GM12878 (cell line): ENCODE data around the gene VTN. TPM values are rescaled to one million over a fixed set of nuclear protein-coding genes. Genes with fewer than 3 reads are reported as not detected.
A peak's percentile ranks its signal among the peaks of the same experiment; 100 is the strongest.

Experiments used
- ATAC-seq: fragments of 200-7000 bp; cut with Tn5 transposase; 3 replicates; pipeline ENCODE4 v1.9.1; 2020; ENCODE audit warnings: mild to moderate bottlenecking, moderate library complexity
- BruUV-seq: library from RNA; stranded (reverse); fragments of 400-500 nt; replicated peaks from 2 replicates; lab custom pipeline; 2021; lab: Mats Ljungman, UMichigan
- CTCF ChIA-PET: fragments of 300-600 bp; sonication (Branson Sonifier 250); formaldehyde crosslinking; extraction: SDS; loops from one replicate; lab custom pipeline; 2021; ENCODE audit warnings: inconsistent platforms; lab: Yijun Ruan, JAX
- POLR2A ChIA-PET: fragments of 350-600 bp; formaldehyde crosslinking; extraction: SDS; loops from one replicate; lab custom pipeline; 2021; ENCODE audit warnings: inconsistent platforms; lab: Charles Lee
- RAD21 ChIA-PET: fragments of 300-600 bp; sonication (Branson Sonifier 250); formaldehyde crosslinking; loops from one replicate; lab custom pipeline; 2023; ENCODE audit warnings: antibody characterized with exemption; ENCODE audit not compliant: unreplicated experiment; lab: Charles Lee
- SMC1A ChIA-PET: fragments of 300-600 bp; sonication (Branson Sonifier 250); formaldehyde crosslinking; loops from one replicate; lab custom pipeline; 2023; ENCODE audit not compliant: unreplicated experiment, uncharacterized antibody; lab: Charles Lee
- DNase-seq: peaks from one replicate; pipeline ENCODE4 v3.0.0-alpha.2; 2011; ENCODE audit warnings: low read depth, low spot score
- FAIRE-seq: peaks from 3 replicates; lab custom pipeline; 2011; peaks lifted over from hg19 to GRCh38; lab: Jason Lieb, UNC
- H2AFZ ChIP-seq: 2 replicates; pipeline ENCODE4 v1.6.0; 2011; ENCODE audit warnings: low read depth, low read length, control low read depth; ENCODE audit not compliant: control insufficient read depth
- H3K27ac ChIP-seq: 2 replicates; pipeline ENCODE4 v1.5.1; 2011; ENCODE audit warnings: control low read depth; ENCODE audit not compliant: control insufficient read depth, insufficient read depth
- H3K27me3 ChIP-seq, 2 experiments: replicated peaks in 1 of 2; 2 replicates each; pipeline versions ENCODE4 v1.6.0 to v1.6.1; 2011; ENCODE audit warnings: low read length in 1 of 2; ENCODE audit not compliant: control insufficient read depth in 2 of 2, insufficient read depth in 2 of 2
- H3K36me3 ChIP-seq, 2 experiments: 2 replicates each; pipeline ENCODE4 v1.5.1; 2011; ENCODE audit warnings: low read length in 1 of 2; ENCODE audit not compliant: control insufficient read depth in 2 of 2, insufficient read depth in 2 of 2
- H3K4me1 ChIP-seq: 2 replicates; pipeline ENCODE4 v1.6.1; 2011; ENCODE audit warnings: mild to moderate bottlenecking, low read length, moderate library complexity, mixed read lengths; ENCODE audit not compliant: control insufficient read depth, insufficient read depth
- H3K4me2 ChIP-seq: 2 replicates; pipeline ENCODE4 v1.6.0; 2011; ENCODE audit warnings: control low read depth; ENCODE audit not compliant: control insufficient read depth, insufficient read depth
- H3K4me3 ChIP-seq: fragments of 200-600 bp; sonication (generic); 2 replicates; pipeline ENCODE4 v1.5.1; 2016
- H3K79me2 ChIP-seq: 2 replicates; pipeline ENCODE4 v1.6.0; 2011; ENCODE audit warnings: low read length; ENCODE audit not compliant: control insufficient read depth, insufficient read depth
- H3K9ac ChIP-seq: 2 replicates; pipeline ENCODE4 v1.8.0; 2011; ENCODE audit warnings: low read length, control low read depth, mixed read lengths; ENCODE audit not compliant: control insufficient read depth, insufficient read depth
- H3K9me3 ChIP-seq: replicated peaks from 3 replicates; pipeline ENCODE4 v1.5.1; 2011; ENCODE audit warnings: mild to moderate bottlenecking, low read length; ENCODE audit not compliant: control insufficient read depth, insufficient read depth
- H4K20me1 ChIP-seq: 2 replicates; pipeline ENCODE4 v1.6.0; 2011; ENCODE audit not compliant: control insufficient read depth, insufficient read depth
- ATF7 ChIP-seq: fragments of 450-650 bp; IDR thresholded peaks from 2 replicates; pipeline ENCODE4 v1.6.1; 2016; ENCODE audit warnings: low read depth, mild to moderate bottlenecking
- ETV6 ChIP-seq, 2 experiments: fragments of 450-650 bp in 1 of 2; IDR thresholded peaks in 1 of 2; conservative IDR thresholded peaks in 1 of 2; 2 replicates each; pipeline ENCODE4 v1.6.1; 2014; ENCODE audit warnings: antibody characterized with exemption in 1 of 2, borderline replicate concordance in 1 of 2, low read depth in 1 of 2, mild to moderate bottlenecking in 1 of 2, moderate library complexity in 1 of 2
- FOXK2 ChIP-seq: fragments of 450-650 bp; IDR thresholded peaks from 2 replicates; pipeline ENCODE4 v1.6.1; 2017; ENCODE audit warnings: mild to moderate bottlenecking, moderate library complexity
- GABPA ChIP-seq: IDR thresholded peaks from 2 replicates; pipeline ENCODE4 v1.6.1; 2014; ENCODE audit warnings: antibody characterized with exemption, low read depth, mild to moderate bottlenecking, inconsistent platforms
- HDAC6 ChIP-seq: fragments of 200-600 bp; sonication (generic); IDR thresholded peaks from one replicate; pipeline ENCODE4 v1.8.0; 2017; ENCODE audit warnings: antibody characterized with exemption; ENCODE audit not compliant: unreplicated experiment
- MEF2B ChIP-seq: fragments of 450-650 bp; IDR thresholded peaks from 2 replicates; pipeline ENCODE4 v1.6.1; 2018; ENCODE audit warnings: mild to moderate bottlenecking, moderate library complexity; ENCODE audit not compliant: partially characterized antibody, poor library complexity, severe bottlenecking
- NRF1 ChIP-seq: conservative IDR thresholded peaks from 2 replicates; pipeline ENCODE4 v1.6.1; 2011; ENCODE audit warnings: mild to moderate bottlenecking, low read depth, low read length, improper control_type of control experiment
- POLR2AphosphoS5 ChIP-seq: IDR thresholded peaks from 2 replicates; pipeline ENCODE4 v1.6.1; 2011; ENCODE audit warnings: mild to moderate bottlenecking, low read length, inconsistent platforms
- RFX5 ChIP-seq: IDR thresholded peaks from 2 replicates; pipeline ENCODE4 v1.6.1; 2011; ENCODE audit warnings: low read depth, low read length, improper control_type of control experiment
- SRF ChIP-seq, 2 experiments: IDR thresholded peaks; 2 replicates each; pipeline ENCODE4 v1.6.1; 2011; ENCODE audit warnings: low read depth in 2 of 2, low read length in 2 of 2, mild to moderate bottlenecking in 1 of 2, moderate library complexity in 1 of 2
- USF2 ChIP-seq: IDR thresholded peaks from 2 replicates; pipeline ENCODE4 v1.6.1; 2011; ENCODE audit warnings: low read depth, low read length, improper control_type of control experiment, borderline replicate concordance
- ZNF207 ChIP-seq: fragments of 450-650 bp; IDR thresholded peaks from 2 replicates; pipeline ENCODE4 v1.6.1; 2014; ENCODE audit warnings: antibody characterized with exemption, mild to moderate bottlenecking, borderline replicate concordance
- WGBS: methylation state at CpG from one replicate; pipeline ENCODE4 v1.1.6; 2016; ENCODE audit warnings: low lambda C conversion rate; ENCODE audit not compliant: insufficient replicate concordance, insufficient coverage; ENCODE audit errors: missing lambda C conversion rate; 5-methylcytosine and 5-hydroxymethylcytosine counted together
- in situ Hi-C: fragments of 300-500 bp; cut with MboI; formaldehyde crosslinking; loops from 9 replicates; pipeline ENCODE4 v1.14.3; 2018; ENCODE audit warnings: mixed read lengths
- intact Hi-C: fragments of 100-400 bp; cut with micrococcal nuclease; formaldehyde crosslinking; loops from one replicate; pipeline ENCODE4 v1.14.2; 2022; ENCODE audit not compliant: unreplicated experiment
- polyA plus RNA-seq, 11 experiments: library from polyadenylated mRNA; depleted of rRNA in 4 of 11; unstranded in 6 of 11; stranded (reverse) in 5 of 11; fragments of >200 nt; fragmentation: Nextera tagmentation in 4 of 11; fragmentation: Illumina TruSeq in 1 of 11; extraction: Ambion mirVana in 4 of 11; extraction: Trizol in 1 of 11; gene quantifications; 1 replicate in 1 of 11; 2 replicates in 10 of 11; pipeline versions ENCODE4 v1.2.1 to v1.2.3, GENCODE V29; 2011 to 2016; ENCODE audit warnings: inconsistent platforms in 2 of 11, missing spikeins in 2 of 11, low read depth in 1 of 11
- total RNA-seq, 4 experiments: library from RNA; depleted of rRNA in 3 of 4; stranded (reverse); fragments of >200 nt in 3 of 4; fragmentation: Illumina TruSeq in 1 of 4; extraction: Trizol in 1 of 4; gene quantifications; 2 replicates each; pipeline versions ENCODE4 v1.2.1 to v1.2.3, GENCODE V29; 2013 to 2021
- TF ChIP-seq, protein P1 (sequence below): fragments of 450-650 bp; formaldehyde crosslinking; IDR thresholded peaks from 2 replicates; pipeline ENCODE4 v1.4.0; 2020; ENCODE audit warnings: mild to moderate bottlenecking, moderate library complexity
- TF ChIP-seq, protein P2 (sequence below): fragments of 450-650 bp; IDR thresholded peaks from 2 replicates; pipeline ENCODE4 v1.6.1; 2018; ENCODE audit warnings: mild to moderate bottlenecking, low read depth, moderate library complexity; ENCODE audit not compliant: partially characterized antibody

Gene VTN
- total and polyA plus RNA-seq, 10 of the 15 experiments (the other 5 are each of a cell fraction or from before 2014, with no cell fraction given), result 0.04 to 1.3 (median 0.13) TPM; not detected in 5

DNA sequence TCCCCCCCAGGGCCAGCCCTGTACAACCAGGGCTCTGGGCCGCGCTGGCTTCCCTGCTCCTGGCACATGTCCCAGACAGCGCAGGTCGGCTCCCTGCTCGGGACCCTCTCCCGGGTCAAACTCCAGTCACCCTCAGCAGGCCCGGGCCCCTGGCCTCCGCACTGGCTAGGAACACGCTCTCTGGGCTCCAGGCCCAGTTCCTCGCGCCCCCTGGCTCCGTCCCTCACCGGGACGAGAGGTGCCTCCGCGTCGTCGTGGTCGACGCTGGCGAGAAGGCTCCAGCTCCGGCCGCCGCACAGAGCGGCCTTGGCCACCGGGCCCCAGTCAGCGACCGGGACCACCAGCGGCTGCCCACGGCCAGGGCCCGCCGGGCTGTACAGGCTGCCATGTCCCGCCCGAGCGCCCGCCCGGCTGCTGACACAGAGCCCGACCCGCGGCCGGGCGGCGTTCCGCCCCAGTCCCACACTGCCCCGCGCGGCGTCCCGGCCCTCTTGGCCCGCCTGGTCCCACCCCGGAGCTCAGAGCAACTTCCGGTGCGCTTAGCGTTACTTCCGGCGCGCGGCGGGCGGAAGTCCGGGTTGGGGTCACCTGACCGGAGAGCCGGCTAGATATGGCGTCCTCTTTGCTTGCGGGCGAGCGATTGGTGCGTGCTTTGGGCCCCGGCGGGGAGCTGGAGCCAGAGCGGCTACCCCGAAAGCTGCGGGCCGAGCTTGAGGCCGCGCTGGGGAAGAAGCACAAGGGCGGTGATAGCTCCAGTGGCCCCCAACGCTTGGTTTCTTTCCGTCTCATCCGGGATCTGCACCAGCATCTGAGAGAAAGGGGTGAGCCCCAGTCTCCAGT is 12.8 kb downstream of the VTN start, which contains the start of gene POLDIP2 (continued):
- TF ChIP-seq, protein P1, sequence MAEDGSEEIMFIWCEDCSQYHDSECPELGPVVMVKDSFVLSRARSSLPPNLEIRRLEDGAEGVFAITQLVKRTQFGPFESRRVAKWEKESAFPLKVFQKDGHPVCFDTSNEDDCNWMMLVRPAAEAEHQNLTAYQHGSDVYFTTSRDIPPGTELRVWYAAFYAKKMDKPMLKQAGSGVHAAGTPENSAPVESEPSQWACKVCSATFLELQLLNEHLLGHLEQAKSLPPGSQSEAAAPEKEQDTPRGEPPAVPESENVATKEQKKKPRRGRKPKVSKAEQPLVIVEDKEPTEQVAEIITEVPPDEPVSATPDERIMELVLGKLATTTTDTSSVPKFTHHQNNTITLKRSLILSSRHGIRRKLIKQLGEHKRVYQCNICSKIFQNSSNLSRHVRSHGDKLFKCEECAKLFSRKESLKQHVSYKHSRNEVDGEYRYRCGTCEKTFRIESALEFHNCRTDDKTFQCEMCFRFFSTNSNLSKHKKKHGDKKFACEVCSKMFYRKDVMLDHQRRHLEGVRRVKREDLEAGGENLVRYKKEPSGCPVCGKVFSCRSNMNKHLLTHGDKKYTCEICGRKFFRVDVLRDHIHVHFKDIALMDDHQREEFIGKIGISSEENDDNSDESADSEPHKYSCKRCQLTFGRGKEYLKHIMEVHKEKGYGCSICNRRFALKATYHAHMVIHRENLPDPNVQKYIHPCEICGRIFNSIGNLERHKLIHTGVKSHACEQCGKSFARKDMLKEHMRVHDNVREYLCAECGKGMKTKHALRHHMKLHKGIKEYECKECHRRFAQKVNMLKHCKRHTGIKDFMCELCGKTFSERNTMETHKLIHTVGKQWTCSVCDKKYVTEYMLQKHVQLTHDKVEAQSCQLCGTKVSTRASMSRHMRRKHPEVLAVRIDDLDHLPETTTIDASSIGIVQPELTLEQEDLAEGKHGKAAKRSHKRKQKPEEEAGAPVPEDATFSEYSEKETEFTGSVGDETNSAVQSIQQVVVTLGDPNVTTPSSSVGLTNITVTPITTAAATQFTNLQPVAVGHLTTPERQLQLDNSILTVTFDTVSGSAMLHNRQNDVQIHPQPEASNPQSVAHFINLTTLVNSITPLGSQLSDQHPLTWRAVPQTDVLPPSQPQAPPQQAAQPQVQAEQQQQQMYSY (CRISPR knock-in tag), result no peak
- TF ChIP-seq HDAC6 (peak; percentile 30), GABPA (peak; percentile 98), RFX5 (0 out of 2 replicates have a peak, but pooled peaks have one; percentile 53), ETV6 (conservative IDR thresholded peaks at IDR 0.05 in 1 of 2, IDR thresholded peaks at IDR 0.05 in 1 of 2; ENCODE audit: borderline replicate concordance in 1 of 2, low read depth in 1 of 2) (peak in 1 of 2 experiments; percentile 34; a peak in 1 of 4 replicates), POLR2AphosphoS5 (peak; percentile 79; the same call in 1 of the 2 replicates), FOXK2 (peak; percentile 56)

- H3K4me2 ChIP-seq, result no peak overlapping the region
- WGBS, result 97% methylated on average over 7 of the region's 7 CpGs
- H2AFZ ChIP-seq, result no peak overlapping the region
- no peaks in the 10 kb centered on the region for H3K4me1 ChIP-seq
- BruUV-seq, result no TSS peak
- FAIRE-seq (no peak), ATAC-seq (no peak), DNase-seq (no peak)
- intact Hi-C loops (no loop called here), in situ Hi-C loops (no loop called here)
- ChIA-PET CTCF (no interaction called here), RAD21 (interaction anchor here (0.8 kb wide), 1 partner anchor 15 kb away, joined by 4 read pairs; the partner anchor contains the start of genes IFT20 and TNFAIP1), POLR2A (no interaction called here), SMC1A (no interaction called here)
- no peak overlapping the region for H3K9ac ChIP-seq
- no peaks in the 10 kb centered on the region for H4K20me1 ChIP-seq
- H3K36me3 ChIP-seq, result peaks cover 17 to 24% of the 10 kb centered on the region in 2 experiments
- H3K9me3 ChIP-seq, result no peaks in the 10 kb centered on the region
- H3K4me3 ChIP-seq, result no peak overlapping the region
- H3K27me3 ChIP-seq, result no peaks in the 10 kb centered on the region
- no peak overlapping the region for H3K27ac ChIP-seq
- H3K79me2 ChIP-seq, result no peaks in the 10 kb centered on the region
- TF ChIP-seq SRF (IDR thresholded peaks at IDR 0.05; ENCODE audit: low read depth in 2 of 2, low read length in 2 of 2) (no peak), NRF1 (no peak), ATF7 (no peak), MEF2B (no peak), ZNF207 (no peak), USF2 (no peak)
- TF ChIP-seq, protein P2, sequence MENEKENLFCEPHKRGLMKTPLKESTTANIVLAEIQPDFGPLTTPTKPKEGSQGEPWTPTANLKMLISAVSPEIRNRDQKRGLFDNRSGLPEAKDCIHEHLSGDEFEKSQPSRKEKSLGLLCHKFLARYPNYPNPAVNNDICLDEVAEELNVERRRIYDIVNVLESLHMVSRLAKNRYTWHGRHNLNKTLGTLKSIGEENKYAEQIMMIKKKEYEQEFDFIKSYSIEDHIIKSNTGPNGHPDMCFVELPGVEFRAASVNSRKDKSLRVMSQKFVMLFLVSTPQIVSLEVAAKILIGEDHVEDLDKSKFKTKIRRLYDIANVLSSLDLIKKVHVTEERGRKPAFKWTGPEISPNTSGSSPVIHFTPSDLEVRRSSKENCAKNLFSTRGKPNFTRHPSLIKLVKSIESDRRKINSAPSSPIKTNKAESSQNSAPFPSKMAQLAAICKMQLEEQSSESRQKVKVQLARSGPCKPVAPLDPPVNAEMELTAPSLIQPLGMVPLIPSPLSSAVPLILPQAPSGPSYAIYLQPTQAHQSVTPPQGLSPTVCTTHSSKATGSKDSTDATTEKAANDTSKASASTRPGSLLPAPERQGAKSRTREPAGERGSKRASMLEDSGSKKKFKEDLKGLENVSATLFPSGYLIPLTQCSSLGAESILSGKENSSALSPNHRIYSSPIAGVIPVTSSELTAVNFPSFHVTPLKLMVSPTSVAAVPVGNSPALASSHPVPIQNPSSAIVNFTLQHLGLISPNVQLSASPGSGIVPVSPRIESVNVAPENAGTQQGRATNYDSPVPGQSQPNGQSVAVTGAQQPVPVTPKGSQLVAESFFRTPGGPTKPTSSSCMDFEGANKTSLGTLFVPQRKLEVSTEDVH, result no peak
Measured at GRCh38 chr17:28350271-28350670, 19.8 kb downstream of the VTN start.
